ACC112 (cell line): ENCODE measurements around the gene DLG5.
A peak's percentile ranks its signal among the peaks of the same experiment; 100 is the strongest.

Source experiments
- H2AFZ ChIP-seq: fragments of 200-600 bp; sonication (generic); one replicate; pipeline ENCODE4 v1.6.0; 2017; ENCODE audit warnings: antibody characterized with exemption, low read length; ENCODE audit not compliant: unreplicated experiment
- H3K27ac ChIP-seq: fragments of 200-600 bp; sonication (generic); 2 replicates; pipeline ENCODE4 v1.5.1; 2014; ENCODE audit warnings: low read depth, mild to moderate bottlenecking, antibody characterized with exemption, low read length, moderate library complexity
- H3K27me3 ChIP-seq: fragments of 200-600 bp; sonication (generic); 2 replicates; pipeline ENCODE4 v1.6.1; 2014; ENCODE audit warnings: mild to moderate bottlenecking, antibody characterized with exemption, low read length, moderate library complexity, mixed read lengths; ENCODE audit not compliant: insufficient read depth
- H3K36me3 ChIP-seq: fragments of 200-600 bp; sonication (generic); 2 replicates; pipeline ENCODE4 v1.6.1; 2016; ENCODE audit warnings: mild to moderate bottlenecking, antibody characterized with exemption, low read length, moderate library complexity, mixed read lengths; ENCODE audit not compliant: insufficient read depth
- H3K4me1 ChIP-seq: fragments of 200-600 bp; sonication (generic); one replicate; pipeline ENCODE4 v1.6.1; 2016; ENCODE audit warnings: low read length, mixed read lengths; ENCODE audit not compliant: insufficient read depth, unreplicated experiment, control insufficient read depth
- H3K4me3 ChIP-seq: fragments of 200-600 bp; sonication (generic); 2 replicates; pipeline ENCODE4 v1.5.1; 2014; ENCODE audit warnings: mild to moderate bottlenecking, low read depth, low read length
- H3K79me2 ChIP-seq: fragments of 200-600 bp; sonication (generic); one replicate; pipeline ENCODE4 v1.6.0; 2016; ENCODE audit warnings: low read length; ENCODE audit not compliant: control insufficient read depth, unreplicated experiment, insufficient read depth

DLG5 gene

DNA sequence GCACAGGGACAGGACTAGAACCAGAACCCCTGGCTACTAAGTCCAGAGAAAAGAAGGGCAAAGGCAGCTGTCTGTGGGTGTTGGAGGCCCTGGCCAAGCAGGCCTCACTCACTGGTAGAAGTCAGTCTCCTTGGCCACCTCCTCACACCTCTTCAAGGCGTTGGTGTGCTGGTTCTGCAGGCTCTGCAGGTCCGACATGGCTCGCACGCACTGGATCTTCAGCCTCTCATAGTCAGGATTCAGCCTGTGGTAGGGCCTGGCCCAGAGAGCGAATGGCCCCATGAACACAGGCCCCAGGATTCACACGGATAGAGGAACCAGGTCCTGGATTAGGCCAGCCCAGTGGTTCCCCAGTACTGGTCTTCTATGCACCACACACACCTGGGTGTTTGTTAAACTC is 72.4 kb downstream of the DLG5 start:
- no peaks in the 10 kb centered on the region for H3K27me3 ChIP-seq
- H3K4me3 ChIP-seq = no peak overlapping the region
- H3K27ac ChIP-seq = no peak overlapping the region
- H3K36me3 ChIP-seq = 0 out of 2 replicates have a peak, but pooled peaks cover 4% of the 10 kb centered on the region
- no peak overlapping the region for H2AFZ ChIP-seq
- H3K4me1 ChIP-seq = no peaks in the 10 kb centered on the region
- H3K79me2 ChIP-seq = no peaks in the 10 kb centered on the region

DNA sequence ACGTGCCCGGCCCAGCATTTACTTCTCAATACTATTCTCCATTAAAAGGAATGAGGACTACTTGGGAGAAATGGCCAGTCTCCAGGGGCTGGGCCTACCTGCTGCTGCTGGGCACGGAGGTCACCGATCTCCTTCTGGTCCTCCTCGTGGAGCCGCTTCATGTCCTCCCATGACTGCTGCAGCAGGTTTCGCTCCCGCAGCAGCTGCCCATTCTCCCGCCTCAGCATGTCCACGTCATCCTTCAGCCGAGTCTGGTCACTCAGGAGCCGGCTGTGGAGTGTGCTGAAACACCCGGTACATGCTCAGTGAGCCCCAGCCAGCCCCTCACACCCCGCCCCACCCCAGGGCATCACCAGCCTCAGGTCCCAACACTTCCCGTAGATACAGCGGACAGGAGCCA is 73.3 kb downstream of the DLG5 start:
- H3K4me1 ChIP-seq = no peaks in the 10 kb centered on the region
- no peaks in the 10 kb centered on the region for H3K79me2 ChIP-seq
- H3K36me3 ChIP-seq = 0 out of 2 replicates have a peak, but pooled peaks cover 4% of the 10 kb centered on the region
- H3K27ac ChIP-seq = no peak overlapping the region
- no peak overlapping the region for H2AFZ ChIP-seq
- no peaks in the 10 kb centered on the region for H3K27me3 ChIP-seq
- no peak overlapping the region for H3K4me3 ChIP-seq

DNA sequence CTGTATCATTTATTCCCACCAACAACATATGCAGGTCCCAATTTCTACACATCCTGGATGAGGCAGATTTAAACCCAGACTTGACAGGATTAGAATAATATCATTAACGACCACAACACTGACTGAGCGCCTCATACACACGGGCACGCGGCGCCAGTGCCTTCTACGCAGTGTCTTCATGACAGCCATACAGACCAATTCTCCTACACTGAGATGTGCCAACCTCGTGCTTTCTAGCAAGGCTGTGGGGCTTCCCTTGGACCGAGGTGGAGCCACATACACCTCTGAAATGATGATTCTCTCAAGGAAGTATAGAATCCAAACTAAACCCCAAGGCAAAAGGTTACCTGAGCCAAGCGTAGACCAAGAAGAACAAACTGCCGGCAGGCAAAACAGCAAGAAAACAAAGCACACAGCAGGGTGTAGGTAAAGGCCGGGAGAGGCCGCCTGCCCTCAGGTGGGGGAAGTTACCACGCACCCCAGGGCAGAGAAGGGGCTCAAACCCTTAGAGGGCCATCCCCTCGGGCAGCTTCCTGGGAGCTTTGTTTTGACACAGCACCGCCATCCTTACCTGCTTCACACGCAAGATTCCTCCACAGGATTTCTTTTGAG is 75.8 kb downstream of the DLG5 start:
- Histone ChIP-seq H3K27ac (no peak overlapping the region), H3K27me3 (no peaks in the 10 kb centered on the region), H3K36me3 (0 out of 2 replicates have a peak, but pooled peaks cover 4% of the 10 kb centered on the region)

GRCh38 chr10:77849039-77849664 is 77.4 kb downstream of the DLG5 start:
- Histone ChIP-seq H3K27ac (no peak overlapping the region), H3K36me3 (0 out of 2 replicates have a peak, but pooled peaks cover 4% of the 10 kb centered on the region), H3K27me3 (no peaks in the 10 kb centered on the region), H3K4me3 (no peak overlapping the region), H3K4me1 (peaks cover 30% of the 10 kb centered on the region), H3K79me2 (no peaks in the 10 kb centered on the region), H2AFZ (no peak overlapping the region)

More for the DNA sequence above, 75.8 kb downstream of the DLG5 start:
- H2AFZ ChIP-seq = no peak overlapping the region
- peaks cover 14% of the 10 kb centered on the region for H3K4me1 ChIP-seq
- H3K79me2 ChIP-seq = no peaks in the 10 kb centered on the region
- no peak overlapping the region for H3K4me3 ChIP-seq

DNA sequence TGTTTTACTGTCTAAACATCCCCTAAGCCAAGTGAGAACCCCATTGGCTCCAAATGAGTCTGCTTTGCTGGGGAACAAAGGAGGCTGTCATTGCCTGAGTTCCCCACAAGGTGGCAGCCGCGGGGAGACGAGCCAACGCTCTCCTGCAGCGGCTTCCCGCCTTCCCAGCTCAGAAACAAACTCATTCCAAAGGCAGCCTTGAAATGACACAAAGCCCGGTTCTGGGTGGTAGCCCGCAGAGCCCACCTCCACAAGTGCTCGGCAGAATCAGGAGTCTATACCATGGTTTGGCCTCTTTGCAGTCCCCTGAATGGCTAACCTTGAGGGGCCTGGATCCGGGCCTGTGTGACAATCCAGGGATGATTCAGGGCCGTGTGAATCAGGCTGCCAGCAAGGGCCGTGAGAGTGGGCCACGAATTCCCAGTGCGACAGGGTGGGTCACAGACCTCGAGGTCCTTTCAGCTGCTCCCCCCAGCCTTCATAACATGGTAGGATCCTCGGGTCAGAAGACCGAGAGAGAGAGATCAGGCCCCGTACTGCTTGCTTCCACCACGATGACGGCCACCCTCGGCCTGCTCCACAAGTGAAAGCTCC is 79.7 kb downstream of the DLG5 start:
- peaks cover 30% of the 10 kb centered on the region for H3K4me1 ChIP-seq
- peak overlapping the region; percentile 45 for H2AFZ ChIP-seq
- H3K4me3 ChIP-seq = peak overlapping the region; percentile 5; the same call in 1 of the 2 replicates
- H3K27ac ChIP-seq = peak overlapping the region; percentile 37; the same call in 1 of the 2 replicates
- peaks cover 5% of the 10 kb centered on the region; the same call in 1 of the 2 replicates for H3K36me3 ChIP-seq
- no peaks in the 10 kb centered on the region for H3K79me2 ChIP-seq
- H3K27me3 ChIP-seq = no peaks in the 10 kb centered on the region

GRCh38 chr10:77845451-77845850 is 81.1 kb downstream of the DLG5 start:
- Histone ChIP-seq H3K27me3 (no peaks in the 10 kb centered on the region), H3K79me2 (no peaks in the 10 kb centered on the region), H2AFZ (no peak overlapping the region), H3K4me1 (peaks cover 30% of the 10 kb centered on the region), H3K36me3 (peaks cover 5% of the 10 kb centered on the region; the same call in 1 of the 2 replicates), H3K4me3 (peak overlapping the region; percentile 28; the same call in 1 of the 2 replicates), H3K27ac (peak overlapping the region; percentile 86)

GRCh38 chr10:77844713-77845445 is 81.7 kb downstream of the DLG5 start:
- Histone ChIP-seq H3K27me3 (no peaks in the 10 kb centered on the region), H3K36me3 (peaks cover 5% of the 10 kb centered on the region; the same call in 1 of the 2 replicates), H3K4me3 (peak overlapping the region; percentile 28; the same call in 1 of the 2 replicates), H2AFZ (no peak overlapping the region), H3K4me1 (peaks cover 30% of the 10 kb centered on the region), H3K27ac (peak overlapping the region; percentile 86), H3K79me2 (no peaks in the 10 kb centered on the region)

DNA sequence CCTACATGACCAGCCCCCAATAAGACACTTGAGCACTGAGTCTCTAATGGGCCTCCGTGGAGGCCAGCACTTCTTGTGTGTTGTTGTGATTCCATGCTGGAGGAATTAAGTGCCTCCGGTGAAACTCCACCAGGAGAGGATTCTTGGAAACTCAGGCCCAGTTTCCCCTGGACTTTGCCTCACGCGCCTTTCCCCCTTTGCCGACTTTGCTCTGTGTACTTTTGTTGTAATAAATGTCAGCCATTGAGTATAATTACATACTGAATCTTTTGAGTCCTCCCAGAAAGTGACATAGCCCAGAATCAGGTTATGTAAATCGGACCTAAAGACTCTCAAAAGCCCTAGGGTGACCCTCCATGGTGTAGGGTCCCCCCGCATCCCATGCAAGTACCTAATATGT is 82.4 kb downstream of the DLG5 start:
- Histone ChIP-seq H3K4me3 (no peak overlapping the region), H3K79me2 (no peaks in the 10 kb centered on the region), H2AFZ (no peak overlapping the region), H3K27me3 (no peaks in the 10 kb centered on the region), H3K27ac (peak overlapping the region; percentile 86), H3K36me3 (peaks cover 5% of the 10 kb centered on the region; the same call in 1 of the 2 replicates), H3K4me1 (peaks cover 30% of the 10 kb centered on the region)

DNA sequence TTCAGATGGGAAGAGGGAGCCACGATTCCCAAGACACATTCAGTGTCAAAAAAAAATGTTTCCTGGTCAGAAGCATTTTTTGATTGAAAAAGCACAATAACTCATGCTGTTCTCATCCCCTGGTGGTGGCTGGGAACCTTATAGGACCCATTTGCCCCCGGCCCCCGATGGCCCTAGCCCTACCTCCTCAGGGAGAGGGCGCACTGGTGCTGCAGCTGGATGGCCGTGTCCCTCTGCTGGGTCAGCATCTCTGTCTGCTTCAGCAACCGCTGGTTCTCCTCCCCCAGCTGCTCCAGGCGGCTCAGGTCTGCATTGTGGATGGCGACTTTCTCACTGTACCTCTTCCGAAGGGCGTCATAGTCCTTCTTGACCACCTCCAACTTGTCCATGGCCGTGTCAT is 83.3 kb downstream of the DLG5 start:
- peaks cover 30% of the 10 kb centered on the region for H3K4me1 ChIP-seq
- peaks cover 5% of the 10 kb centered on the region; the same call in 1 of the 2 replicates for H3K36me3 ChIP-seq
- no peak overlapping the region for H2AFZ ChIP-seq
- H3K79me2 ChIP-seq = no peaks in the 10 kb centered on the region
- H3K4me3 ChIP-seq = no peak overlapping the region
- H3K27me3 ChIP-seq = no peaks in the 10 kb centered on the region
- H3K27ac ChIP-seq = no peak overlapping the region

DNA sequence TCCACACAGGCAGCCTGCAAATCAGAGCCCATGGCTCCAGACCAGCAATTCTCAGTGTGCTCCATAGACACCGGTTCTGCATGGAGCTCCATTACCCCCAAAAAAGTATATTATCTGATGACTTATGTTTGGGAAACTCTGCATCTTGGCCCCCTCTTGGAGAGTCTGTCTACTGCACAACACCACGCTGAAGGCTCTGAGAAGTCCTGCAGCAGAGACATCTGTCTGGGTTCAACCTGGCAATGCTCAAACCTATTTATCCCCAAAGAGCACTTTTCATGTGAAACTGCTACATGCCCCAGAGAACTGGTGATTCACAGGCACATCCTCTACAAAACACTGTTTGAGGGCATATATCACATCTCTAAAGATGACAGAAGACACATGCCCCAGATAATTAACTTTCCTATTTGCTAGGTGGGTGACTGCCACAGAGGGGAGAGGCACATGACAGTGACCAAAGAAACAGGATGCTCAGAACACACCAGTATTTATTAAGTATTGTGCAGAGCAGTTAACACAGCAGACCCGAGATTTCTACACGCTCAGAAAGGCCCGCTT is 83.8 kb downstream of the DLG5 start:
- peaks cover 5% of the 10 kb centered on the region; the same call in 1 of the 2 replicates for H3K36me3 ChIP-seq
- no peaks in the 10 kb centered on the region for H3K27me3 ChIP-seq
- no peak overlapping the region for H3K4me3 ChIP-seq
- H3K27ac ChIP-seq = no peak overlapping the region
- no peak overlapping the region for H2AFZ ChIP-seq
- H3K4me1 ChIP-seq = peaks cover 30% of the 10 kb centered on the region
- H3K79me2 ChIP-seq = no peaks in the 10 kb centered on the region
